H1 (cell line): ENCODE results near the gene EVI5. TPM values are rescaled to one million over a fixed set of nuclear protein-coding genes. Genes with fewer than 3 reads are reported as not detected.

ENCODE experiments used
- BACH1 ChIP-seq: IDR thresholded peaks from 2 replicates; pipeline ENCODE4 v1.6.1; 2012; ENCODE audit warnings: low read length, improper control_type of control experiment
- CREB1 ChIP-seq: IDR thresholded peaks from 2 replicates; pipeline ENCODE4 v1.6.1; 2012; ENCODE audit warnings: inconsistent platforms
- SP2 ChIP-seq: IDR thresholded peaks from 2 replicates; pipeline ENCODE4 v1.6.1; 2012; ENCODE audit warnings: mild to moderate bottlenecking, low read length, inconsistent platforms
- polyA plus RNA-seq, 7 experiments: library from polyadenylated mRNA; depleted of rRNA in 3 of 7; stranded (reverse) in 5 of 7; unstranded in 2 of 7; fragments of >200 nt in 5 of 7; fragments of 200-250 nt in 2 of 7; gene quantifications; 1 replicate in 5 of 7; 2 replicates in 1 of 7; 4 replicates in 1 of 7; pipeline versions ENCODE4 v1.2.1 to v1.2.3, GENCODE V29; 2011 to 2013; ENCODE audit warnings: missing spikeins in 2 of 7, mixed read lengths in 2 of 7
- total RNA-seq: library from RNA; stranded (reverse); fragmentation: NEBNext Ultra II Directional; extraction: Animal tissue kit (Norgen Biotek cat#: 25700); gene quantifications from 2 replicates; pipeline ENCODE4 v1.2.1, GENCODE V29; 2021
- TF ChIP-seq, protein P1 (sequence below): IDR thresholded peaks from 2 replicates; pipeline ENCODE4 v1.6.1; 2011; ENCODE audit warnings: low read depth, mild to moderate bottlenecking, low read length; ENCODE audit not compliant: insufficient read depth
- TF ChIP-seq, protein P2 (sequence below): IDR thresholded peaks from 2 replicates; pipeline ENCODE4 v1.6.1; 2012; ENCODE audit warnings: inconsistent platforms

Gene EVI5
- total and polyA plus RNA-seq, 2 of the 8 experiments (the other 6 are each of a cell fraction or from before 2014, with no cell fraction given) = 1.7 to 13.7 TPM

DNA sequence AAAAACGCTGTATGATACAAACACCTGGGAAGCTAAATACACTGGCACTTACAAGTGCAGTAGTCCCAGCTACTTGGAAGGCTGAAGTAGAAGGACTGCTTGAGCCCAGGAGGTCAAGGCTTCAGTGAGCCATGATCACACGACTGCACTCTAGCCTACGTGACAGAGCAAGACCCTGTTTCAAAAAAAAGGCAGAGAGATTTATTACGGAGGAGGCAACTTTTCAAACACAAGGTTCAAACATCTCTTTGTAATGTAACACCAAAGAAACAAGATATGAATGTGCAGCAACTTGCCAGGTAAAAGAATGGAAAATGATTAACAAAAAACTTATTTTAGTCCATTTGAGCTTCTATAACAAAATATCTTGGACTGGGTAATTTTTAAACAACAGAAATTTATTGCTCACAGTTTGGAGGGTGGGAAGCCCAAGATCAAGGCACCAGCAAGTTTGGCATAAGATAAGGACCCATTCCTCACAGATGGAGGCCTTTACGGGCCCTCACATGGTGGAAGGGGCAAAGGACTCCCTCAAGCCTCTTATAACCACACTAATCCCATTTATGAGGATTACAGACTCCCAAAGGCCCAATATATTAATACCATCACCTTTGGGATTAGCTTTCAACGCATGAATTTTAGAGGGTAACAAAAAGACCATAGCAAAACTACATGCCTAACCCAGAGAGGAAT, 73.3 kb downstream of the EVI5 start (continued):
- TF ChIP-seq SP2 = no peak
- no peak for TF ChIP-seq CREB1
- TF ChIP-seq, protein P1, sequence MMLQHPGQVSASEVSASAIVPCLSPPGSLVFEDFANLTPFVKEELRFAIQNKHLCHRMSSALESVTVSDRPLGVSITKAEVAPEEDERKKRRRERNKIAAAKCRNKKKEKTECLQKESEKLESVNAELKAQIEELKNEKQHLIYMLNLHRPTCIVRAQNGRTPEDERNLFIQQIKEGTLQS = no peak
- no peak for TF ChIP-seq BACH1
- TF ChIP-seq, protein P2, sequence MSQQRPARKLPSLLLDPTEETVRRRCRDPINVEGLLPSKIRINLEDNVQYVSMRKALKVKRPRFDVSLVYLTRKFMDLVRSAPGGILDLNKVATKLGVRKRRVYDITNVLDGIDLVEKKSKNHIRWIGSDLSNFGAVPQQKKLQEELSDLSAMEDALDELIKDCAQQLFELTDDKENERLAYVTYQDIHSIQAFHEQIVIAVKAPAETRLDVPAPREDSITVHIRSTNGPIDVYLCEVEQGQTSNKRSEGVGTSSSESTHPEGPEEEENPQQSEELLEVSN = no peak
